K562 (cell line): ENCODE measurements around the gene LMAN2. TPM values are rescaled to one million over a fixed set of nuclear protein-coding genes. Genes with fewer than 3 reads are reported as not detected.

Experiments used
- CBX1 ChIP-seq: sonication (generic); IDR thresholded peaks from 2 replicates; pipeline ENCODE4 v1.6.1; 2016; ENCODE audit warnings: antibody characterized with exemption, low read depth, mild to moderate bottlenecking
- CTCF ChIP-seq, 3 experiments: IDR thresholded peaks in 2 of 3; conservative IDR thresholded peaks in 1 of 3; 2 replicates each; pipeline ENCODE4 v1.5.1; 2011 to 2012; ENCODE audit warnings: low read length in 3 of 3, mild to moderate bottlenecking in 3 of 3, control low read depth in 2 of 3, improper control_type of control experiment in 1 of 3, inconsistent platforms in 1 of 3, low read depth in 1 of 3, mixed read lengths in 1 of 3, moderate library complexity in 1 of 3; ENCODE audit not compliant: insufficient read depth in 2 of 3
- ERF ChIP-seq: fragments of 450-650 bp; formaldehyde crosslinking; IDR thresholded peaks from 2 replicates; pipeline ENCODE4 v1.4.0; 2020; ENCODE audit warnings: mild to moderate bottlenecking, mixed read lengths
- HMGXB4 ChIP-seq: sonication (generic); formaldehyde crosslinking; IDR thresholded peaks from 2 replicates; pipeline ENCODE4 v1.8.1; 2023; ENCODE audit warnings: mild to moderate bottlenecking, missing genetic modification reagents
- KLF13 ChIP-seq: fragments of 450-650 bp; IDR thresholded peaks from 2 replicates; pipeline ENCODE4 v1.6.1; 2016; ENCODE audit warnings: missing genetic modification characterization, low read depth, mild to moderate bottlenecking, missing compliant biosample characterization, moderate library complexity, borderline replicate concordance
- MGA ChIP-seq: fragments of 450-650 bp; IDR thresholded peaks from 2 replicates; pipeline ENCODE4 v1.6.1; 2016; ENCODE audit warnings: mild to moderate bottlenecking, moderate library complexity
- MXI1 ChIP-seq: IDR thresholded peaks from 2 replicates; pipeline ENCODE4 v1.6.1; 2011; ENCODE audit warnings: low read depth, mild to moderate bottlenecking, improper control_type of control experiment, low read length
- MYC ChIP-seq, 2 experiments: fragments of 250-450 bp in 1 of 2; sonication (Bioruptor Pico) in 1 of 2; IDR thresholded peaks; 2 replicates each; pipeline versions ENCODE4 v1.5.1 to v1.6.1; 2012 to 2021; ENCODE audit warnings: low read depth in 2 of 2, borderline replicate concordance in 1 of 2, improper control_type of control experiment in 1 of 2, low read length in 1 of 2, mild to moderate bottlenecking in 1 of 2, moderate library complexity in 1 of 2
- NBN ChIP-seq: fragments of 450-650 bp; IDR thresholded peaks from 2 replicates; pipeline ENCODE4 v1.6.1; 2016; ENCODE audit warnings: low read depth, mild to moderate bottlenecking
- ZC3H11A ChIP-seq: IDR thresholded peaks from 2 replicates; pipeline ENCODE4 v1.6.1; 2012; ENCODE audit warnings: low read depth, low read length, improper control_type of control experiment
- polyA plus RNA-seq, 8 experiments: library from polyadenylated mRNA; depleted of rRNA in 4 of 8; stranded (reverse) in 5 of 8; unstranded in 3 of 8; fragments of >200 nt; fragmentation: Nextera tagmentation in 2 of 8; fragmentation: Illumina TruSeq in 1 of 8; extraction: Ambion mirVana in 2 of 8; extraction: Trizol in 1 of 8; gene quantifications; 2 replicates each; pipeline versions ENCODE4 v1.2.1 to v1.2.3, GENCODE V29; 2011 to 2014; ENCODE audit warnings: inconsistent platforms in 1 of 8, missing spikeins in 1 of 8
- total RNA-seq, 7 experiments: library from RNA; depleted of rRNA in 6 of 7; stranded (reverse); fragments of >200 nt in 6 of 7; fragmentation: Illumina TruSeq in 2 of 7; extraction: Trizol in 2 of 7; gene quantifications; 2 replicates each; pipeline versions ENCODE4 v1.2.1 to v1.2.3, GENCODE V29; 2011 to 2021; ENCODE audit warnings: low replicate concordance in 1 of 7

Gene LMAN2
- total and polyA plus RNA-seq, 9 of the 15 experiments (the other 6 are each of a cell fraction or from before 2014, with no cell fraction given), result 2.7 to 254 (median 136) TPM

GRCh38 chr5:177367323-177367848 lies 15.9 kb upstream of the LMAN2 start (continued):
- TF ChIP-seq MYC (IDR thresholded peaks at IDR 0.05; ENCODE audit: low read depth, low read length) (peak; percentile 92), MYC (CRISPR knock-in tag; IDR thresholded peaks at IDR 0.05; ENCODE audit: borderline replicate concordance, low read depth) (peak; percentile 82; the same call in 1 of the 2 replicates), ZC3H11A (no peak), MGA (peak; percentile 100), HMGXB4 (CRISPR knock-in tag) (peak; percentile 80; the same call in 1 of the 2 replicates), KLF13 (tag) (0 out of 2 replicates have a peak, but pooled peaks have one; percentile 51), ERF (peak; percentile 94), CBX1 (peak; percentile 69; the same call in 1 of the 2 replicates), MXI1 (no peak), CTCF (IDR thresholded peaks at IDR 0.05 in 2 of 3, conservative IDR thresholded peaks at IDR 0.05 in 1 of 3; ENCODE audit: insufficient read depth in 2 of 3, low read depth in 1 of 3, low read length in 3 of 3) (peak; percentile 34 to 58 (median 37); a peak in 4 of 6 replicates), NBN (no peak)
